ENCODE data around the gene ADORA1. TPM values are rescaled to one million over a fixed set of nuclear protein-coding genes. Genes with fewer than 3 reads are reported as not detected.

Gene ADORA1
- total RNA-seq, 3 donors from 2014 or later (not counting 1 experiment from before 2014, with no cell fraction given), result not detected

DNA sequence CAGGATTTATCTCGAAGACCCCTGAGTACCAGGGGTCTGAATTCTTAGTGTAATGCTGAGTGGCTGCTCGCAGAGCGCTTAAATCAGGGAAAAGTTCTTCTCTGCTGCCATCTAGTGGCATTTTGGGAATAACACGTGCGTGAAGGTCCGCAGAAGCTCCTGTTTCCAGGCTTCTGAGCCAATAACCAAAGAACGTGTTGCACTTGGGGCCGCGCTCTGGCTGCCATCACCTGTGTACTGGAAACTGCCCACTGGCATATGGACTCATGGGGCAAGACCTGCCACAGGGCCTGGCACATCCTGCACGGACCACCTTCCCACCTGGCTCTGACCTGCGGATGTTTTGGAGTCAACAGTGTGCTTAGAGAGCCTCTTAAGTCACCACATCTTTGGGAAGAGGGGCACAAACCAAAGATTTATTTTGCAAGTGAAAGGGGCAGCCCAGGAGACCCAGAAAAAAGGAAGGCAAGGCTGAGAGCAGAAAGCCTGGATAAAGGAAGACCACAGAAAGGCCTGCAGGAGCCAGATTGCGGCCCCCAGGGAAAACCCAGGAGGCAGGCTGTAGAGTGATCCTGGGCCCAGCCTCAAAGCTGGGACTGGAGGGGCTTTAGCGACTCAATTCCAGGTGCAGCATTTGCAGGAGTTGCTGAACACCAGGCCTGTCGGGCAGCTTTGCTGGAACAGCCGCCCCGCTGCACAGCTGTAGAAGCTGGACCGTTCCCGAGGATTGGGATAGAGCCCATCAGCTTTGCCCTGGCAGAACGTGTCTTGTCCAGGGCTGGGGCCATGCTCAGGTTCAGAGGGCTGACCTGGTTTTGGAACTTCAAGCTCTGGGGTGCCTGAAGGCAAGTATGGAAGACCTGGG lies 89.0 kb downstream of the ADORA1 start:
- no peaks in the 10 kb centered on the region for H3K36me3 Mint-ChIP-seq
- no peaks in the 10 kb centered on the region for H3K27me3 ChIP-seq (ENCODE audit: control insufficient read depth, insufficient read depth, low read length)
- no peak overlapping the region for H3K27ac Mint-ChIP-seq
- peaks cover 0 to 8% of the 10 kb centered on the region in 2 donors for H3K4me1 Mint-ChIP-seq
- H3K27ac ChIP-seq (ENCODE audit: low read length), result no peak overlapping the region
- TF ChIP-seq, protein P1, sequence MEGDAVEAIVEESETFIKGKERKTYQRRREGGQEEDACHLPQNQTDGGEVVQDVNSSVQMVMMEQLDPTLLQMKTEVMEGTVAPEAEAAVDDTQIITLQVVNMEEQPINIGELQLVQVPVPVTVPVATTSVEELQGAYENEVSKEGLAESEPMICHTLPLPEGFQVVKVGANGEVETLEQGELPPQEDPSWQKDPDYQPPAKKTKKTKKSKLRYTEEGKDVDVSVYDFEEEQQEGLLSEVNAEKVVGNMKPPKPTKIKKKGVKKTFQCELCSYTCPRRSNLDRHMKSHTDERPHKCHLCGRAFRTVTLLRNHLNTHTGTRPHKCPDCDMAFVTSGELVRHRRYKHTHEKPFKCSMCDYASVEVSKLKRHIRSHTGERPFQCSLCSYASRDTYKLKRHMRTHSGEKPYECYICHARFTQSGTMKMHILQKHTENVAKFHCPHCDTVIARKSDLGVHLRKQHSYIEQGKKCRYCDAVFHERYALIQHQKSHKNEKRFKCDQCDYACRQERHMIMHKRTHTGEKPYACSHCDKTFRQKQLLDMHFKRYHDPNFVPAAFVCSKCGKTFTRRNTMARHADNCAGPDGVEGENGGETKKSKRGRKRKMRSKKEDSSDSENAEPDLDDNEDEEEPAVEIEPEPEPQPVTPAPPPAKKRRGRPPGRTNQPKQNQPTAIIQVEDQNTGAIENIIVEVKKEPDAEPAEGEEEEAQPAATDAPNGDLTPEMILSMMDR (IDR thresholded peaks at IDR 0.05), result peak; percentile 76
- peaks cover 20% of the 10 kb centered on the region in 2 donors for H3K27me3 Mint-ChIP-seq (ENCODE audit: low read depth in 2 of 2)
- H3K9me3 Mint-ChIP-seq, result no peaks in the 10 kb centered on the region
- peaks cover 8% of the 10 kb centered on the region for H3K4me1 ChIP-seq (ENCODE audit: control insufficient read depth, insufficient read depth, low read length)
- H3K9me3 ChIP-seq (ENCODE audit: control insufficient read depth, insufficient read depth, low read length), result no peaks in the 10 kb centered on the region
- intact Hi-C loops (cut with micrococcal nuclease), result loop anchor here (1.0 kb wide), 1 partner anchor 177 kb away; no protein-coding TSS in a partner anchor
- H3K4me3 Mint-ChIP-seq, result no peak overlapping the region
- DNase-seq, result peak; percentile 25 to 80
- H3K36me3 ChIP-seq (ENCODE audit: control insufficient read depth, insufficient read depth, low read length), result no peaks in the 10 kb centered on the region
- H3K4me3 ChIP-seq (ENCODE audit: low read length), result no peak overlapping the region
- peak; percentile 34 to 80 (median 50) for ATAC-seq
- 41% methylated on average over 19 of the region's 19 CpGs for WGBS (ENCODE audit: insufficient coverage)

Other genes with a start within 250 kb of the ADORA1 start
- 10 to 100 TPM; 13.3 to 26.4 (median 21.5) TPM for gene RABIF, start 238.6 kb upstream of the ADORA1 start, total RNA-seq
- 10 to 100 TPM; 19.2 to 23.2 (median 22.6) TPM for gene KLHL12, start 200.5 kb upstream of the ADORA1 start, total RNA-seq
- 10 to 100 TPM; 61.9 to 81.7 (median 80.6) TPM for gene ADIPOR1, start 169.4 kb upstream of the ADORA1 start, total RNA-seq
- 10 to 100 TPM; 27.5 to 36.6 (median 27.7) TPM for gene CYB5R1, start 160.5 kb upstream of the ADORA1 start, total RNA-seq
- 100 to 1,000 TPM; 127 to 147 (median 143) TPM for gene TMEM183A, start 120.4 kb upstream of the ADORA1 start, total RNA-seq
- under 1 TPM; 0.18 to 0.88 (median 0.33) TPM for gene PPFIA4, start 101.2 kb upstream of the ADORA1 start, total RNA-seq
- not detected for gene MYOG, start 41.7 kb upstream of the ADORA1 start, total RNA-seq
- not detected for gene MYBPH, start 48.1 kb downstream of the ADORA1 start, total RNA-seq
- 1 to 10 TPM in 1 of 3 donors, not detected in 2; 1.0 TPM for gene CHI3L1, start 59.0 kb downstream of the ADORA1 start, total RNA-seq
- 1 to 10 TPM in 1 of 3 donors, under 1 TPM in 1, not detected in 1; 0.07 to 2.2 TPM for gene CHIT1, start 101.9 kb downstream of the ADORA1 start, total RNA-seq
- gene BTG2, start 177.8 kb downstream of the ADORA1 start, total RNA-seq, result 1,000 to 10,000 TPM in 1 of 3 donors, 100 to 1,000 TPM in 2; 499 to 1,024 (median 851) TPM
- gene FMOD, start 223.4 kb downstream of the ADORA1 start, total RNA-seq, result not detected